HUDEP-2 (cell line): Measurements from ENCODE around the gene EGFL8.
"Not testable (repeated sequence)": the region's sequence is repeated elsewhere in the genome, so short reads cannot be mapped to it uniquely, and the experiment has no call there.

Experiments used
- DNase-seq, 76 experiments: peaks; one replicate each; lab custom pipeline; 2025; ENCODE audit not compliant: unreplicated experiment in 76 of 76; lab: John Stamatoyannopoulos, UW

EGFL8 gene

GRCh38 chr6:32193096-32193495 is 28.7 kb downstream of the EGFL8 start:
- DNase-seq, result not testable (repeated sequence)

- no peak for DNase-seq
Observed at GRCh38 chr6:32194388-32194787, 30.0 kb downstream of the EGFL8 start.

- DNase-seq, result peak in 51 of 76 experiments; percentile 14 to 78 (median 51)
Observed at GRCh38 chr6:32194825-32195651, 30.6 kb downstream of the EGFL8 start.

GRCh38 chr6:32195652-32195901 is 31.2 kb downstream of the EGFL8 start:
- DNase-seq, result peak in 75 of 76 experiments; percentile 98 to 100 (median 100)

GRCh38 chr6:32195902-32196681 is 31.7 kb downstream of the EGFL8 start:
- peak in 52 of 76 experiments; percentile 25 to 98 (median 57) for DNase-seq

GRCh38 chr6:32196682-32197616 is 32.6 kb downstream of the EGFL8 start:
- DNase-seq, result peak in 15 of 76 experiments; percentile 16 to 50 (median 32)

GRCh38 chr6:32198345-32198696 is 33.9 kb downstream of the EGFL8 start:
- no peak for DNase-seq

GRCh38 chr6:32198866-32199265 is 34.5 kb downstream of the EGFL8 start:
- DNase-seq, result no peak

GRCh38 chr6:32200711-32201475 is 36.5 kb downstream of the EGFL8 start:
- DNase-seq, result no peak

GRCh38 chr6:32202186-32202585 is 37.8 kb downstream of the EGFL8 start:
- no peak for DNase-seq

GRCh38 chr6:32203426-32204267 is 39.3 kb downstream of the EGFL8 start:
- DNase-seq, result no peak

- DNase-seq, result no peak
Observed at GRCh38 chr6:32204268-32204715, 39.9 kb downstream of the EGFL8 start.

- no peak for DNase-seq
Observed at GRCh38 chr6:32208996-32209395, 44.6 kb downstream of the EGFL8 start.

GRCh38 chr6:32210191-32210601 is 45.8 kb downstream of the EGFL8 start:
- no peak for DNase-seq

GRCh38 chr6:32211432-32211831 is 47.0 kb downstream of the EGFL8 start:
- DNase-seq, result not testable (repeated sequence)

GRCh38 chr6:32212076-32212760 is 47.8 kb downstream of the EGFL8 start:
- DNase-seq, result no peak

GRCh38 chr6:32213649-32214048 is 49.3 kb downstream of the EGFL8 start:
- no peak for DNase-seq

GRCh38 chr6:32214126-32214525 is 49.7 kb downstream of the EGFL8 start:
- no peak for DNase-seq

GRCh38 chr6:32215617-32216016 is 51.2 kb downstream of the EGFL8 start:
- DNase-seq, result no peak
